ENCODE measurements around the gene NEDD9. TPM values are rescaled to one million over a fixed set of nuclear protein-coding genes. Genes with fewer than 3 reads are reported as not detected.

The NEDD9 gene
- total and polyA plus RNA-seq, 2 of the 13 experiments (the other 11 are each of a cell fraction or from before 2014, with no cell fraction given): 27.1 to 389 TPM

DNA sequence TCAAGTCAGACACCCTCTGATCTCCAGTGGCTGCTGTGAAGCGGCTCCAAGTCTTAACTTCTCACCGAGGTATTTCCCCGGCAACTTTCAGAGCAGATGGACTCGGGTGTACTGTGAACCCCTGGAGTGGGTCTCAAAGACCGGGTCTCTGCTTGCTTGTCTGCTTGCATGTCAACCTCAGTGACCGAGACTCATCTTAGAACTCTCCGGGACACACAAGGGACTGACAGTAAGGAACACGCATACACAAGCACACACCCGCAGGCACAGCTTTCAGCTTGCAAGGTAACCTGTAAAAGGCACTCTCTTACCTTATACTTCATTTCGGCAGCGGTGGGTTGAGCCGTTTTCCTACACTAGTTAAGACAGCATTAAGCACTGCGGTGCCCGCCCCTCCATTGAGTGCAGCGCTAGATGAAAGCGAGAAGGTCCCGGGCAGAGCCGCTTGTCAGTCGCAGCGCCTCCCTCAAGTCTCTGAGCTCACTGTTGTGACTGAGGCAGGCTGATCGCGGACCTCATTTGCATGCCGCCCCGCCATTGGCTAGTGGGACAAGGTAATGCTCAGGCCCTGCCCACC lies at the start of gene NEDD9 (continued):
- no peak for TF ChIP-seq DNMT3B (CRISPR knock-in tag; conservative IDR thresholded peaks at IDR 0.05)
- TF ChIP-seq SRSF4 (IDR thresholded peaks at IDR 0.05; ENCODE audit: low read depth, low read length, poor library complexity, severe bottlenecking): no peak
- no peak for TF ChIP-seq ZNF543 (CRISPR knock-in tag; IDR thresholded peaks at IDR 0.05)
- TF ChIP-seq, protein P1, sequence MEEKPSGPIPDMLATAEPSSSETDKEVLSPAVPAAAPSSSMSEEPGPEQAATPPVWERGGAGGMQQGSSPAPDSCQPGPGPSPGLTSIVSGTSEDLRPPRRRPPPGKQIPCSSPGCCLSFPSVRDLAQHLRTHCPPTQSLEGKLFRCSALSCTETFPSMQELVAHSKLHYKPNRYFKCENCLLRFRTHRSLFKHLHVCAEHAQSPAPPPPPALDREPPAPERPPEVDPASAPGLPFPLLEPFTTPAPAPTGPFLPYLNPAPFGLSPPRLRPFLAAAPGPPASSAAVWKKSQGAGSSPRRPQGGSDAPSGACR (CRISPR knock-in tag; IDR thresholded peaks at IDR 0.05): no peak
- no peak for TF ChIP-seq ZNF3 (CRISPR knock-in tag; IDR thresholded peaks at IDR 0.05)
- peak; percentile 87; the same call in 1 of the 2 replicates for TF ChIP-seq ZNF557 (CRISPR knock-in tag; IDR thresholded peaks at IDR 0.05)
- TF ChIP-seq FOXK1 (CRISPR knock-in tag; IDR thresholded peaks at IDR 0.05; ENCODE audit: borderline replicate concordance, low read depth): peak; percentile 60; the same call in 1 of the 2 replicates
- no peak for TF ChIP-seq CEBPB (IDR thresholded peaks at IDR 0.05; ENCODE audit: borderline replicate concordance, low read depth, low read length)
- TF ChIP-seq ISL2 (CRISPR knock-in tag; IDR thresholded peaks at IDR 0.05): peak; percentile 67; the same call in 1 of the 2 replicates
- peak; percentile 30 for TF ChIP-seq TCF7 (IDR thresholded peaks at IDR 0.05; ENCODE audit: low read depth)
- peak; percentile 26; the same call in 1 of the 2 replicates for TF ChIP-seq HNF4A (CRISPR knock-in tag; IDR thresholded peaks at IDR 0.05)
- no peak; the same call in 1 of the 2 replicates for TF ChIP-seq SMC3 (IDR thresholded peaks at IDR 0.05; ENCODE audit: low read length)
- peak; percentile 96; the same call in 1 of the 2 replicates for TF ChIP-seq ZFP90 (CRISPR knock-in tag; IDR thresholded peaks at IDR 0.05; ENCODE audit: borderline replicate concordance)
- TF ChIP-seq, protein P2, sequence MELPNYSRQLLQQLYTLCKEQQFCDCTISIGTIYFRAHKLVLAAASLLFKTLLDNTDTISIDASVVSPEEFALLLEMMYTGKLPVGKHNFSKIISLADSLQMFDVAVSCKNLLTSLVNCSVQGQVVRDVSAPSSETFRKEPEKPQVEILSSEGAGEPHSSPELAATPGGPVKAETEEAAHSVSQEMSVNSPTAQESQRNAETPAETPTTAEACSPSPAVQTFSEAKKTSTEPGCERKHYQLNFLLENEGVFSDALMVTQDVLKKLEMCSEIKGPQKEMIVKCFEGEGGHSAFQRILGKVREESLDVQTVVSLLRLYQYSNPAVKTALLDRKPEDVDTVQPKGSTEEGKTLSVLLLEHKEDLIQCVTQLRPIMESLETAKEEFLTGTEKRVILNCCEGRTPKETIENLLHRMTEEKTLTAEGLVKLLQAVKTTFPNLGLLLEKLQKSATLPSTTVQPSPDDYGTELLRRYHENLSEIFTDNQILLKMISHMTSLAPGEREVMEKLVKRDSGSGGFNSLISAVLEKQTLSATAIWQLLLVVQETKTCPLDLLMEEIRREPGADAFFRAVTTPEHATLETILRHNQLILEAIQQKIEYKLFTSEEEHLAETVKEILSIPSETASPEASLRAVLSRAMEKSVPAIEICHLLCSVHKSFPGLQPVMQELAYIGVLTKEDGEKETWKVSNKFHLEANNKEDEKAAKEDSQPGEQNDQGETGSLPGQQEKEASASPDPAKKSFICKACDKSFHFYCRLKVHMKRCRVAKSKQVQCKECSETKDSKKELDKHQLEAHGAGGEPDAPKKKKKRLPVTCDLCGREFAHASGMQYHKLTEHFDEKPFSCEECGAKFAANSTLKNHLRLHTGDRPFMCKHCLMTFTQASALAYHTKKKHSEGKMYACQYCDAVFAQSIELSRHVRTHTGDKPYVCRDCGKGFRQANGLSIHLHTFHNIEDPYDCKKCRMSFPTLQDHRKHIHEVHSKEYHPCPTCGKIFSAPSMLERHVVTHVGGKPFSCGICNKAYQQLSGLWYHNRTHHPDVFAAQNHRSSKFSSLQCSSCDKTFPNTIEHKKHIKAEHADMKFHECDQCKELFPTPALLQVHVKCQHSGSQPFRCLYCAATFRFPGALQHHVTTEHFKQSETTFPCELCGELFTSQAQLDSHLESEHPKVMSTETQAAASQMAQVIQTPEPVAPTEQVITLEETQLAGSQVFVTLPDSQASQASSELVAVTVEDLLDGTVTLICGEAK (IDR thresholded peaks at IDR 0.05): no peak
- TF ChIP-seq, protein P2 (CRISPR knock-in tag; IDR thresholded peaks at IDR 0.05): peak; percentile 90
- TF ChIP-seq, protein P3, sequence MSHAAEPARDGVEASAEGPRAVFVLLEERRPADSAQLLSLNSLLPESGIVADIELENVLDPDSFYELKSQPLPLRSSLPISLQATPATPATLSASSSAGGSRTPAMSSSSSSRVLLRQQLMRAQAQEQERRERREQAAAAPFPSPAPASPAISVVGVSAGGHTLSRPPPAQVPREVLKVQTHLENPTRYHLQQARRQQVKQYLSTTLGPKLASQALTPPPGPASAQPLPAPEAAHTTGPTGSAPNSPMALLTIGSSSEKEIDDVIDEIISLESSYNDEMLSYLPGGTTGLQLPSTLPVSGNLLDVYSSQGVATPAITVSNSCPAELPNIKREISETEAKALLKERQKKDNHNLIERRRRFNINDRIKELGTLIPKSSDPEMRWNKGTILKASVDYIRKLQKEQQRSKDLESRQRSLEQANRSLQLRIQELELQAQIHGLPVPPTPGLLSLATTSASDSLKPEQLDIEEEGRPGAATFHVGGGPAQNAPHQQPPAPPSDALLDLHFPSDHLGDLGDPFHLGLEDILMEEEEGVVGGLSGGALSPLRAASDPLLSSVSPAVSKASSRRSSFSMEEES (CRISPR knock-in tag; IDR thresholded peaks at IDR 0.05): peak; percentile 70; the same call in 1 of the 2 replicates
- no peak for TF ChIP-seq TRIM24 (CRISPR knock-in tag; IDR thresholded peaks at IDR 0.05)
- TF ChIP-seq, protein P4, sequence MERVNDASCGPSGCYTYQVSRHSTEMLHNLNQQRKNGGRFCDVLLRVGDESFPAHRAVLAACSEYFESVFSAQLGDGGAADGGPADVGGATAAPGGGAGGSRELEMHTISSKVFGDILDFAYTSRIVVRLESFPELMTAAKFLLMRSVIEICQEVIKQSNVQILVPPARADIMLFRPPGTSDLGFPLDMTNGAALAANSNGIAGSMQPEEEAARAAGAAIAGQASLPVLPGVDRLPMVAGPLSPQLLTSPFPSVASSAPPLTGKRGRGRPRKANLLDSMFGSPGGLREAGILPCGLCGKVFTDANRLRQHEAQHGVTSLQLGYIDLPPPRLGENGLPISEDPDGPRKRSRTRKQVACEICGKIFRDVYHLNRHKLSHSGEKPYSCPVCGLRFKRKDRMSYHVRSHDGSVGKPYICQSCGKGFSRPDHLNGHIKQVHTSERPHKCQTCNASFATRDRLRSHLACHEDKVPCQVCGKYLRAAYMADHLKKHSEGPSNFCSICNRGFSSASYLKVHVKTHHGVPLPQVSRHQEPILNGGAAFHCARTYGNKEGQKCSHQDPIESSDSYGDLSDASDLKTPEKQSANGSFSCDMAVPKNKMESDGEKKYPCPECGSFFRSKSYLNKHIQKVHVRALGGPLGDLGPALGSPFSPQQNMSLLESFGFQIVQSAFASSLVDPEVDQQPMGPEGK (CRISPR knock-in tag; IDR thresholded peaks at IDR 0.05): peak; percentile 34; the same call in 1 of the 2 replicates

All from HepG2 (cell line).